Anterior cingulate cortex (tissue), 58 donors: ENCODE results near the gene UPF1.
A peak's percentile ranks its signal among the peaks of the same experiment; 100 is the strongest.
"Not testable (repeated sequence)": the region's sequence is repeated elsewhere in the genome, so short reads cannot be mapped to it uniquely, and the experiment has no call there.

Experiments used
- DNase-seq, 58 donors: peaks; one replicate each; lab custom pipeline; 2025; lab: John Stamatoyannopoulos, UW

UPF1 gene

DNA sequence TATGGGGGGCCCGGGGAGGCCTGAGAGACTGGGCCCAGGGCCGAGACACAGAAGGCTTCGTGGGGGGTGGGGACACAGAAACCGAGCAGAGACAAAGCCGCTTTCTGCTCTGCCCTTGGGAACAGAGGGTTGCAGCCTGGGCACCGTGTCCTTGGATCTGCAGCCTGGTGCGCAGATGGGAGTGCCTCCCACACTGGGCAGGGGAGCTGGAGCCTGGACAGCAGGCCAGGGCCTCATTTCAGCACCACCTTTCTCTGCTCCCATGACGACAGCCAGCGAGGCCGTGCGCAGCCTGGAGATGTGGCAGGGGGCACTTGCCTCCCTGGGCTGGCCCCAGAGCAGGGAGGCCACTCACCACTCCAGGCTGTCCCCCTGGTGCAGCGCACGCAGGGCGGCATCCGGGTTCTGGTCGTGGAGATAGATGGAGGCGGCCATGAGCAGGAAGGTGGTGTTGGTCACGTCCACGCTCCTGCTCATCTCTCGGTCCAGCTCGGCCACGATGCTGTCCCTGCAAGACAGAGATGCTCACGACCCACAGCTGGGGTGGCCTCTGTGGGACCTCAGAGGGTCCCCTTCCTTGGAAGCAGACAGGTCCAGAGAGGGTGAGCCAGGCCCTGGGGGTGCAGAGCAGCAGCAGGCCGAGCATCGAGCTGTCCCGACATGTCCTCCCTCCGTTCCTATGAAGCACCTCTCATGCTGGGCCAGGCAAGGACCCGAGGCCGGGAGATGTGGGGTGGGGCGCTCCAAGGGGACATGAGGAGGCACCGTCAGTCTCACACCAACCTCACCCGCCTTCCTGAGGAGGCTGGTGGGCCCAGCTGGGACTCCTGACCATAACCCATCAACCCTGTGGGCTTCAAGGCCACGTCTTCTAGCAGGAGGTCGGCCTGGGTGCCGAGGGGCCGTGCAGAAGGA lies 75.1 kb downstream of the UPF1 start:
- DNase-seq, result peak in 55 of 58 donors; percentile 21 to 96 (median 82)

DNA sequence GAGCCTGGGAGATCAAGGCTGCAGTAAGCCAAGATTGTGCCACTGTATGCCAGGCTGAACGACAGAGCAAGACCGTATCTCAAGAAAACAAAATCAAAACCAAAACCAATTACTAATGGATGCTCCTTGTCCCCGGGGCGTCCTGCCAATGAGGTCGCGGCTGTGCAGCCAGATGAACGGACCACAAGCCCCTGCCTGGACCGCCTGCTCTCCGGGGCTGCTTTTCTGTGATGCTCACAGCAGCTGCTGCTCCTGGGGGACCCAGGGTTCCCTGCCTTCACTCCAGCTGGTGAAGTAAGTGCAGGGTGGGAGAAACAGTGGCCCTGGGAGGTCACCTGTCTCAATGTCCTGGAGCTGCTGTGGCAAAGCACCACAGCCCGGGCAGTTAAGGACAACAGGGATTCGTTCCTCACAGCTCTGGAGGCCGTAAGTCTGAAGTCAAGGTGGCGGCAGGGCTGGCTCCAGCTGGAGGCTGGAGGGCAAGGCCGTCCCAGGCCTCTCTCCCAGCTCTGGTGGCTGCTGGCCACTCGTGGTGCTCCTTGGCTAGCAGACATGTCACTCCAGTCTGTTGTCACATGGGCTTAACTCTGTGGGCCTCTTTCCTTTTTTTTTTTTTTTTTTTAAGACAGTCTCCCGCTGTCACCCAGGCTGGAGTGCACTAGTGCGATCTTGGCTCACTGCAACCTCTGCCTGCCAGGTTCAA lies 77.3 kb downstream of the UPF1 start:
- peak in 19 of 58 donors; percentile 12 to 64 (median 30) for DNase-seq

DNA sequence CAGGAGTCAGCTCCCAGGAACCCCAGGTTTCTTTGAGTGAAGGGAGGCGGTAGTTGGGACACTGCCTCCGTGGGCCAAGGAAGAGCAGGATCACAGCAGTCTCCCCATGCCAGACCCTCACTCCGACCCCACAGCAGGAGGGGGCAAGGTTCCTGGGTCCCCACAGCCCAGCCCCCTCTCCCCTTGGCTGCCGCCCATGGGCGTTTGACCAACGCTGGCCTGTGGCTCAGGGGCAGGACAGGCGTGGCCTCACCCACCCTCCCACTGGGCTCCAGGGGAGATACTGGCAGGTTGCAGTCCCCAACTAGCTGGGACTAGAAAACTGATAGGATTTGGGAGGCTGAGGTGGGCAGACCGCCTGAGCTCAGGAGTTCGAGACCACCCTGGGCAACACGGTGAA lies 78.3 kb downstream of the UPF1 start:
- DNase-seq, result no peak

DNA sequence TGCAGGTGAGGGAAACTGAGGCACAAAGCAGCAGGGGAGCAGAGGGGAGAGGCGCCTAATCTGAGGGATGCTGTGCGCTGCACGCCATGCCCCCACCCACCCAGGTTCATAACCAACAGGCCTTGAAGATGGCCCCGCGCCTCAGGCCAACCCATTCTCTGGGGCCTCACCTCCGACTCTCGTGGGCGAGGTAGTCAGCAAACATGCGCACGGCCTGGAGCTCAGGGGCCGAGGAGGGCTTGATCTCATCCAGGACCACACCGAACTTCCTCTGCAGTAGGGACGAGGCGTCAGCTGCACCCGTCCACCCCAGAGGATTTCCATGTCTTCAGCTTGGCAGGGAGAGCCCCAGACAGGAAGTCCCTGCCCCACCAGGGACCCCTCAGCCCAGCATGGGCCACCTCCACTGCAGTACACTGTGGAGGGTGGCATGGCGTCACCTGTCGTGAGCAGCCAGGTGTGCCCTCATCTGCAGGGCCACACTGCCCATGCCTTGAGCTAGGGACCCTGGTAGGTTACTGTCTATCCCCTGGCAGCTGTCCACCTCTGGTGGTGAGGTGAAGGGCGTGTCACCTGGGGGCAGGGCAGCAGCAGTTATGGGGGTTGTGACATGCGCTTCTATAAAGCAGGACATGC lies 79.2 kb downstream of the UPF1 start:
- no peak for DNase-seq

DNA sequence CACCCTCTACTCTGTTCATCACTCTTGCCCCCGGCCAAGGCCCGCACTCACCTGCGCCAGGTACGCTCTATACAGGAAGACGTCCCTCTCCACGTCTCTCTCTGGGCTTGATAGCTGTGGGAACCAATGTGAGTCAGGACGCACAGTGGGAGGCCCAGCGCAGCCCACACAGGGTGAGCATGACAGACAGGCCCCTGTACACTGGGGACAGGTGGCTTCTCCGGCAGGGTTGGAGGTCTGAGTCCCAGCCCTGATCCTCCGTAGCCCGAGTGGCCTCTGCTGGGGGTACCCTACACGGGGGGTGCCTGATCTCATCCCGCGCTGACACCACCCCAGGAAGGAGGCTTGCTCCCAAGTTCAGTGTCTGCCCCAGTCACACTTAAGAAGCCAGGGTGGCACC lies 81.2 kb downstream of the UPF1 start:
- DNase-seq, result no peak

DNA sequence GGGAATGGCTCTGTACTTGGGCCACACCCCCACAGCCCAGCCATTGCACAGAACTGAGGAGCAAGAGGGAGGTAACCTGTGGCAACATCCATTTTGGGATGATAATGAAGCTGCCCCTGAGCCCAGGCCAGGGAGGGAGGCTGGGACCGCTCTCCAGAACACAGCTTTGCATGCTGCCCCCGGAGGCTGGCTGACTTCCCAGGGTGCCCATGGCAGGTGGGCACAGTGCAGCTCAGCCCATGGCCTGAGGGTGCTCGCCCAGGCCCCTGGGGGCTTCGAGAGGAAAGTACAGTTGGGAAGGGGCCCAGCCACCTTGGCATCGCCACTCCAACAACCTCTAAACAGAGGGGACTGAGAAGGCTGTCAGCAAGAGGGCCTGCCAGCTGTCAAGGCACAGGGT lies 81.7 kb downstream of the UPF1 start:
- no peak for DNase-seq

DNA sequence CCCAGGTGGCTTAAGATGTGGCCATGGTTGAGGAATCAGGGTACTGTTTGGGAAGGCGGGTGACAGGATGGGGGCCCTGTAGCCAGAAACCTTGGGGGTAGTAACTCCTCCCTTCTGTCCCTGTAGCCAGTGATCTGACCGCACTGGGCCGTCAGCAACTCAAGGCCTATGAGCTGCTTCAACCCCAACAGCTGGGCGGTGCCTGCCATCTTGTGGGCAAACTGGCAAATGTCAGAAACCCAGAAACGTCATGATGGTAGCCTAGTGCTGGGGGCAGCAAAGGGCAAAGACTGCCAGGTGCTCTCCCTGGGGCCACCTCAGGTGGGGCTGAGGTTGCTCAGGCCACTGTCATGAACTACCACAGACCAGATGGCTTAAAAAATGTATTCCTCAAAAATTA lies 83.9 kb downstream of the UPF1 start:
- peak in 51 of 58 donors; percentile 8 to 82 (median 53) for DNase-seq

DNA sequence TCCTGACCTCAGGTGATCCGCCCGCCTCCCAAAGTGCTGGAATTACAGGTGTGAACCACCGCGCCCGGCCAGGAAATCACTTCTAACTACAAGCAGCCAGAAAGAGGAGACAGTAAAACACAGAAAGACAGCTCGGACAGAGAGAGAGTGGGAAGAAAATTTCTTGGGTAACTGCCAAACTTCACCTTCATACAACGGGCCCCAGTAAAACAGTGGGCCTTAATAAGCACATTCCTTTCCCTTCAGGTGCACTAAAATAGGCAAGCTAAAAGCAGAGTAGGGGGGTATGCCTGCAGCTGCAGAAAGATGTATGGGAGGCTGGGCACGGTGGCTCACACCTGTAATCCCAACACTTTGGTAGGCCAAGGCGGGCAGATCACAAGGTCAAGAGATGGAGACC lies 85.8 kb downstream of the UPF1 start:
- DNase-seq, result not testable (repeated sequence)
